Glutamatergic neuron (in vitro differentiated cells): ENCODE measurements around the gene SYTL2. TPM values are rescaled to one million over a fixed set of nuclear protein-coding genes. Genes with fewer than 3 reads are reported as not detected.
"Not testable (repeated sequence)": the region's sequence is repeated elsewhere in the genome, so short reads cannot be mapped to it uniquely, and the experiment has no call there.

Source experiments
- DNase-seq: peaks from one replicate; pipeline ENCODE4 v3.0.0; 2022
- H3K27ac Mint-ChIP-seq: one replicate; pipeline ENCODE4 v1.8.0; 2020; ENCODE audit warnings: mild to moderate bottlenecking, mixed read lengths, inconsistent platforms; ENCODE audit not compliant: unreplicated experiment
- H3K27me3 Mint-ChIP-seq: one replicate; pipeline ENCODE4 v1.8.0; 2020; ENCODE audit warnings: mild to moderate bottlenecking, moderate library complexity, mixed read lengths, inconsistent platforms; ENCODE audit not compliant: unreplicated experiment
- H3K36me3 Mint-ChIP-seq: one replicate; pipeline ENCODE4 v1.8.0; 2020; ENCODE audit warnings: mild to moderate bottlenecking, mixed read lengths, inconsistent platforms; ENCODE audit not compliant: unreplicated experiment
- H3K4me1 Mint-ChIP-seq: one replicate; pipeline ENCODE4 v1.8.0; 2020; ENCODE audit warnings: mild to moderate bottlenecking, low read depth, mixed read lengths, inconsistent platforms; ENCODE audit not compliant: unreplicated experiment
- H3K4me3 Mint-ChIP-seq: one replicate; pipeline ENCODE4 v1.8.0; 2020; ENCODE audit warnings: mild to moderate bottlenecking, mixed read lengths, inconsistent platforms; ENCODE audit not compliant: unreplicated experiment
- H3K9me3 Mint-ChIP-seq: one replicate; pipeline ENCODE4 v1.8.0; 2020; ENCODE audit warnings: mild to moderate bottlenecking, moderate library complexity, mixed read lengths, inconsistent platforms; ENCODE audit not compliant: unreplicated experiment
- CTCF ChIP-seq: fragments of 200-600 bp; sonication (generic); IDR thresholded peaks from one replicate; pipeline ENCODE4 v1.5.0; 2021; ENCODE audit not compliant: partially characterized antibody, unreplicated experiment
- total RNA-seq: library from RNA; stranded (reverse); fragmentation: NEBNext Ultra II Directional; extraction: Animal tissue kit (Norgen Biotek cat#: 25700); gene quantifications from one replicate; pipeline ENCODE4 v1.2.1, GENCODE V29; 2021; ENCODE audit not compliant: unreplicated experiment

SYTL2 gene
- total RNA-seq, 1 donor from 2014 or later = 4.0 TPM

GRCh38 chr11:85854557-85855340 is 43.8 kb upstream of the SYTL2 start:
- no peaks in the 10 kb centered on the region for H3K36me3 Mint-ChIP-seq
- H3K27me3 Mint-ChIP-seq = peaks cover 2% of the 10 kb centered on the region
- H3K27ac Mint-ChIP-seq = peak overlapping the region; percentile 78
- peaks cover 8% of the 10 kb centered on the region for H3K4me1 Mint-ChIP-seq
- peaks cover 5% of the 10 kb centered on the region for H3K9me3 Mint-ChIP-seq
- peak overlapping the region; percentile 88 for H3K4me3 Mint-ChIP-seq
- DNase-seq = peak; percentile 96
- TF ChIP-seq CTCF = peak; percentile 99

GRCh38 chr11:85854212-85854556 is 43.2 kb upstream of the SYTL2 start:
- peaks cover 5% of the 10 kb centered on the region for H3K9me3 Mint-ChIP-seq
- no peak for DNase-seq
- no peaks in the 10 kb centered on the region for H3K36me3 Mint-ChIP-seq
- H3K4me3 Mint-ChIP-seq = peak overlapping the region; percentile 88
- H3K27ac Mint-ChIP-seq = peak overlapping the region; percentile 57
- peaks cover 1% of the 10 kb centered on the region for H3K27me3 Mint-ChIP-seq
- peaks cover 8% of the 10 kb centered on the region for H3K4me1 Mint-ChIP-seq
- no peak for TF ChIP-seq CTCF

- not testable (repeated sequence) for H3K9me3 Mint-ChIP-seq, H3K4me3 Mint-ChIP-seq, H3K27ac Mint-ChIP-seq, H3K4me1 Mint-ChIP-seq, H3K36me3 Mint-ChIP-seq, DNase-seq, H3K27me3 Mint-ChIP-seq
Measured at GRCh38 chr11:85853541-85853940, 42.6 kb upstream of the SYTL2 start.

GRCh38 chr11:85852754-85853153 is 41.8 kb upstream of the SYTL2 start:
- H3K4me3 Mint-ChIP-seq, H3K4me1 Mint-ChIP-seq, DNase-seq, H3K27me3 Mint-ChIP-seq, H3K36me3 Mint-ChIP-seq, H3K27ac Mint-ChIP-seq, H3K9me3 Mint-ChIP-seq: not testable (repeated sequence)

- peaks cover 2% of the 10 kb centered on the region for H3K9me3 Mint-ChIP-seq
- DNase-seq = no peak
- no peak overlapping the region for H3K27ac Mint-ChIP-seq
- no peaks in the 10 kb centered on the region for H3K4me1 Mint-ChIP-seq
- no peaks in the 10 kb centered on the region for H3K27me3 Mint-ChIP-seq
- no peaks in the 10 kb centered on the region for H3K36me3 Mint-ChIP-seq
- TF ChIP-seq CTCF = no peak
- H3K4me3 Mint-ChIP-seq = no peak overlapping the region
Measured at GRCh38 chr11:85848556-85848955, 37.6 kb upstream of the SYTL2 start.

- Mint-ChIP-seq H3K27me3 (no peaks in the 10 kb centered on the region), H3K27ac (no peak overlapping the region), H3K4me1 (no peaks in the 10 kb centered on the region), H3K36me3 (no peaks in the 10 kb centered on the region), H3K9me3 (peaks cover 2% of the 10 kb centered on the region), H3K4me3 (no peak overlapping the region)
- DNase-seq = no peak
- no peak for TF ChIP-seq CTCF
Measured at GRCh38 chr11:85848006-85848405, 37.1 kb upstream of the SYTL2 start.
